Colonic mucosa (tissue), 4 donors: ENCODE data around the gene BMP5. TPM values are rescaled to one million over a fixed set of nuclear protein-coding genes. Genes with fewer than 3 reads are reported as not detected.
"Not testable (repeated sequence)": the region's sequence is repeated elsewhere in the genome, so short reads cannot be mapped to it uniquely, and the experiment has no call there.

Source experiments
- DNase-seq: peaks from one replicate; pipeline ENCODE4 v3.0.0-alpha.2; 2020
- H3K27ac ChIP-seq: fragments of 200-600 bp; one replicate; pipeline ENCODE4 v1.8.0; 2021
- H3K27me3 ChIP-seq: fragments of 200-600 bp; one replicate; pipeline ENCODE4 v1.8.0; 2021
- H3K36me3 ChIP-seq: fragments of 200-600 bp; one replicate; pipeline ENCODE4 v1.8.0; 2021
- H3K4me1 ChIP-seq: fragments of 200-600 bp; one replicate; pipeline ENCODE4 v1.8.0; 2021; ENCODE audit warnings: mild to moderate bottlenecking
- H3K4me3 ChIP-seq: fragments of 200-600 bp; one replicate; pipeline ENCODE4 v1.8.0; 2021
- H3K9ac ChIP-seq, 2 donors: one replicate each; pipeline ENCODE4 v1.7.0; 2013; ENCODE audit warnings: control low read depth in 2 of 2, low read depth in 2 of 2, low read length in 2 of 2
- H3K9me3 ChIP-seq: fragments of 200-600 bp; one replicate; pipeline ENCODE4 v1.8.0; 2021
- intact Hi-C: fragments of 100-400 bp; cut with DNase I; formaldehyde crosslinking; loops from one replicate; pipeline ENCODE4 v1.14.1; 2022
- total RNA-seq, 2 donors: library from RNA; stranded (reverse); fragmentation: NEBNext Ultra II Directional in 1 of 2; extraction: Animal tissue kit (Norgen Biotek cat#: 25700) in 1 of 2; gene quantifications; one replicate each; pipeline ENCODE4 v1.2.1, GENCODE V29; 2021
- TF ChIP-seq, protein P1 (sequence below): fragments of 200-600 bp; IDR thresholded peaks from one replicate; pipeline ENCODE4 v1.8.0; 2022; ENCODE audit warnings: antibody characterized with exemption, mild to moderate bottlenecking
- donor health status: healthy.
- donor health status: DM: no; HTN: no; CAD: no.
- donor health status: DM: no; HTN: no; CAD: no.

BMP5 gene
- total RNA-seq, 2 donors from 2014 or later, result 2.4 to 3.2 TPM

DNA sequence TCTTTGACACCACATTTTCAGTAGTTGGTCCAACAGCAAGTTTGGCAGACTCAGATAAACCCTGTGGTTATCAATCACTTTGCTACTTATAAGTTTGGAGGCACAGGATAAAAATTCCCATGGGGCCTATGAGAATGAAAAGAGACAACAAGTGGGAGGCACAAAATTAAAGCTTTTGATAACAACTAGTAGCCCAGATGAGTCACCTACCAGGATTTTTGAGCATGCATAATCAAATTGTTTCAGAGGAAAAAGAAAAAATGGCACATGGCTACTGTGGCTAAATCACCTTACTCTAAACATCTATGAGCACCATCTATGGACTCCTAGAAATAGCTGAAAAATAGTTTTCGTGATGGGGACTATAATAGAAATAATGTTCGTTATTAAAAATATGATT lies 40.8 kb upstream of the BMP5 start:
- H3K9ac ChIP-seq, result no peak overlapping the region
- no peak overlapping the region for H3K4me3 ChIP-seq
- DNase-seq, result no peak
- no peaks in the 10 kb centered on the region for H3K36me3 ChIP-seq
- H3K27ac ChIP-seq, result no peak overlapping the region
- intact Hi-C loops, result no loop called here
- H3K4me1 ChIP-seq, result no peaks in the 10 kb centered on the region
- H3K9me3 ChIP-seq, result no peaks in the 10 kb centered on the region
- TF ChIP-seq, protein P1, sequence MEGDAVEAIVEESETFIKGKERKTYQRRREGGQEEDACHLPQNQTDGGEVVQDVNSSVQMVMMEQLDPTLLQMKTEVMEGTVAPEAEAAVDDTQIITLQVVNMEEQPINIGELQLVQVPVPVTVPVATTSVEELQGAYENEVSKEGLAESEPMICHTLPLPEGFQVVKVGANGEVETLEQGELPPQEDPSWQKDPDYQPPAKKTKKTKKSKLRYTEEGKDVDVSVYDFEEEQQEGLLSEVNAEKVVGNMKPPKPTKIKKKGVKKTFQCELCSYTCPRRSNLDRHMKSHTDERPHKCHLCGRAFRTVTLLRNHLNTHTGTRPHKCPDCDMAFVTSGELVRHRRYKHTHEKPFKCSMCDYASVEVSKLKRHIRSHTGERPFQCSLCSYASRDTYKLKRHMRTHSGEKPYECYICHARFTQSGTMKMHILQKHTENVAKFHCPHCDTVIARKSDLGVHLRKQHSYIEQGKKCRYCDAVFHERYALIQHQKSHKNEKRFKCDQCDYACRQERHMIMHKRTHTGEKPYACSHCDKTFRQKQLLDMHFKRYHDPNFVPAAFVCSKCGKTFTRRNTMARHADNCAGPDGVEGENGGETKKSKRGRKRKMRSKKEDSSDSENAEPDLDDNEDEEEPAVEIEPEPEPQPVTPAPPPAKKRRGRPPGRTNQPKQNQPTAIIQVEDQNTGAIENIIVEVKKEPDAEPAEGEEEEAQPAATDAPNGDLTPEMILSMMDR, result no peak
- no peaks in the 10 kb centered on the region for H3K27me3 ChIP-seq

GRCh38 chr6:55913228-55914195 lies 38.1 kb upstream of the BMP5 start:
- H3K27ac ChIP-seq, result no peak overlapping the region
- TF ChIP-seq, protein P1, result no peak
- no peaks in the 10 kb centered on the region for H3K9me3 ChIP-seq
- intact Hi-C loops, result no loop called here
- DNase-seq, result no peak
- H3K4me3 ChIP-seq, result no peak overlapping the region
- H3K9ac ChIP-seq, result no peak overlapping the region
- H3K36me3 ChIP-seq, result no peaks in the 10 kb centered on the region
- H3K4me1 ChIP-seq, result no peaks in the 10 kb centered on the region
- H3K27me3 ChIP-seq, result no peaks in the 10 kb centered on the region

DNA sequence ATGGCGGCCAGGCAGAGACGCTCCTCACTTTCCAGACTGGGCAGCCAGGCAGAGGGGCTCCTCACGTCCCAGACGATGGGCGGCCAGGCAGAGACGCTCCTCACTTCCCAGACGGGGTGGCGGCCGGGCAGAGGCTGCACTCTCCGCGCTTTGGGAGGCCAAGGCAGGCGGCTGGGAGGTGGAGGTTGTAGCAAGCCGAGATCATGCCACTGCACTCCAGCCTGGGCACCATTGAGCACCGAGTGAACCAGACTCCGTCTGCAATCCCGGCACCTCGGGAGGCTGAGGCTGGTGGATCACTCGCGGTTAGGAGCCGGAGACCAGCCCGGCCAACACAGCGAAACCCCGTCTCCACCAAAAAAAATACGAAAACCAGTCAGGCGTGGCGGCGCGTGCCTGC lies 35.1 kb upstream of the BMP5 start:
- H3K27me3 ChIP-seq, H3K27ac ChIP-seq, H3K9ac ChIP-seq, intact Hi-C loops, H3K36me3 ChIP-seq, H3K4me3 ChIP-seq, H3K9me3 ChIP-seq, H3K4me1 ChIP-seq, DNase-seq: not testable (repeated sequence)

GRCh38 chr6:55909911-55910310 lies 34.5 kb upstream of the BMP5 start:
- H3K36me3 ChIP-seq, H3K4me3 ChIP-seq, H3K4me1 ChIP-seq, H3K9ac ChIP-seq, DNase-seq, H3K9me3 ChIP-seq, H3K27me3 ChIP-seq, H3K27ac ChIP-seq, intact Hi-C loops: not testable (repeated sequence)

DNA sequence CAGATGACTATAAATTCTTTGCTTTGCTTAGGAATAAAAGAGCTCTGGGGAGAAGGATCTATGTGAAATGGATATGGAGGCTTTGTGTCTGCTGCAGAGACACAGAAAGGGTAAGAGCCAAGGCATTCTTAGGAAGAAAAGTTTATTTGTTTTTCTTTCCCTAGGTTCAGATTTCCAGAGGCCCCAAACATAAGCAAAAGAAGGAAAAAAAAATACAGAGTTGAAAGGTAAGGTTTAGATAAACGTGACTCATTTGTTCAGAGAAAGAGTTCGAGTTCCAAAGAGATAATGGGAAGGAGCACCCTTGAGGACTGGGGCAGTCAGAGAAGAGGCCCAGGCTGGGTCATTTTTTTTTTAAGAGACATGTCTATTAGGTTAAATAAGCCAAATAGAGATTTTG lies 27.4 kb upstream of the BMP5 start:
- H3K27me3 ChIP-seq, result no peaks in the 10 kb centered on the region
- no peaks in the 10 kb centered on the region for H3K36me3 ChIP-seq
- DNase-seq, result no peak
- TF ChIP-seq, protein P1, result no peak
- no peaks in the 10 kb centered on the region for H3K9me3 ChIP-seq
- intact Hi-C loops, result no loop called here
- H3K27ac ChIP-seq, result no peak overlapping the region
- no peaks in the 10 kb centered on the region for H3K4me1 ChIP-seq
- no peak overlapping the region for H3K9ac ChIP-seq
- no peak overlapping the region for H3K4me3 ChIP-seq

GRCh38 chr6:55901765-55902270 lies 26.4 kb upstream of the BMP5 start:
- TF ChIP-seq, protein P1, result no peak
- Histone ChIP-seq H3K9ac (no peak overlapping the region), H3K27ac (no peak overlapping the region), H3K4me1 (no peaks in the 10 kb centered on the region), H3K27me3 (no peaks in the 10 kb centered on the region), H3K9me3 (no peaks in the 10 kb centered on the region), H3K4me3 (no peak overlapping the region), H3K36me3 (no peaks in the 10 kb centered on the region)
- intact Hi-C loops, result no loop called here
- no peak for DNase-seq
